ENCODE results near the gene CIAPIN1. TPM values are rescaled to one million over a fixed set of nuclear protein-coding genes. Genes with fewer than 3 reads are reported as not detected.

The CIAPIN1 gene
- total RNA-seq, 1 experiment from 2014 or later: 82.8 TPM

GRCh38 chr16:57407521-57408353 lies 39.4 kb downstream of the CIAPIN1 start:
- Histone ChIP-seq H2BK5ac (ENCODE audit: insufficient read length, low read length) (no peak overlapping the region), H3K9ac (ENCODE audit: extremely low read depth, insufficient read length, low read length) (no peak overlapping the region), H4K91ac (ENCODE audit: insufficient read length, low read depth, low read length) (no peak overlapping the region), H3K9me3 (ENCODE audit: control insufficient read depth, low read depth, low read length) (no peaks in the 10 kb centered on the region), H3K18ac (ENCODE audit: insufficient read length, low read depth, low read length) (no peak overlapping the region), H3K4me2 (ENCODE audit: insufficient read depth, insufficient read length, low read length) (no peak overlapping the region), H3K23me2 (ENCODE audit: insufficient read length, low read depth, low read length, poor library complexity, severe bottlenecking) (no peaks in the 10 kb centered on the region), H2BK20ac (ENCODE audit: low read depth, low read length, poor library complexity, severe bottlenecking) (no peak overlapping the region), H3K79me2 (ENCODE audit: insufficient read depth, low read length) (no peaks in the 10 kb centered on the region), H2AK5ac (ENCODE audit: insufficient read length, low read length) (no peak overlapping the region), H4K8ac (replicated peaks; ENCODE audit: insufficient read length, low read depth, low read length) (no peak overlapping the region), H2BK120ac (ENCODE audit: low read depth, low read length, poor library complexity, severe bottlenecking) (no peak overlapping the region), H3K4ac (ENCODE audit: low read depth, low read length) (no peak overlapping the region), H3K79me1 (ENCODE audit: insufficient read depth, low read depth, low read length, poor library complexity, severe bottlenecking) (no peaks in the 10 kb centered on the region), H3K56ac (ENCODE audit: insufficient read length, low read depth, low read length) (no peak overlapping the region), H3K4me1 (ENCODE audit: insufficient read depth, low read length) (no peaks in the 10 kb centered on the region), H3K27ac (ENCODE audit: insufficient read length, low read depth, low read length) (no peak overlapping the region), H2BK12ac (ENCODE audit: insufficient read length, low read depth, low read length) (no peak overlapping the region), H3T11ph (ENCODE audit: low read length) (no peak overlapping the region), H2BK15ac (ENCODE audit: low read depth, low read length) (no peak overlapping the region), H4K20me1 (ENCODE audit: control insufficient read depth, insufficient read depth, insufficient read length) (no peaks in the 10 kb centered on the region), H2AFZ (ENCODE audit: low read length) (no peak overlapping the region), H3K23ac (ENCODE audit: insufficient read length, low read depth, low read length) (no peak overlapping the region), H4K5ac (ENCODE audit: insufficient read length, low read depth, low read length) (no peak overlapping the region), H3K14ac (ENCODE audit: insufficient read depth, low read length) (no peak overlapping the region), H3K27me3 (ENCODE audit: insufficient read depth, low read length) (no peaks in the 10 kb centered on the region)
- no peaks in the 10 kb centered on the region for H3K36me3 Mint-ChIP-seq (ENCODE audit: insufficient read depth in 1 of 3, low read depth in 3 of 3)
- no peak for TF ChIP-seq CTCF (conservative IDR thresholded peaks at IDR 0.05)
- H3K4me3 Mint-ChIP-seq: no peak overlapping the region
- no peak for DNase-seq
- no peak overlapping the region for H3K27ac Mint-ChIP-seq
- no peaks in the 10 kb centered on the region; a peak in 1 of 5 replicates for H3K9me3 Mint-ChIP-seq
- 98% methylated on average over 4 of the region's 5 CpGs for WGBS (ENCODE audit: extremely low coverage, insufficient read length, low lambda C conversion rate)
- H3K27me3 Mint-ChIP-seq (ENCODE audit: low read depth): peaks cover 6% of the 10 kb centered on the region
- H3K4me1 Mint-ChIP-seq: peaks cover 2 to 5% of the 10 kb centered on the region in 2 experiments; a peak in 1 of 4 replicates

All from H9 (cell line).